Ectodermal cell (in vitro differentiated cells): ENCODE results near the gene GPR146.

ENCODE experiments used
- H3K27ac ChIP-seq: 2 replicates; pipeline ENCODE4 v1.7.0; 2013; ENCODE audit warnings: mild to moderate bottlenecking, low read depth, low read length; ENCODE audit not compliant: insufficient read depth, poor library complexity, severe bottlenecking
- H3K27me3 ChIP-seq: 2 replicates; pipeline ENCODE4 v1.7.0; 2013; ENCODE audit warnings: mild to moderate bottlenecking, low read length; ENCODE audit not compliant: insufficient read depth, control insufficient read depth, poor library complexity, severe bottlenecking
- H3K36me3 ChIP-seq: one replicate; pipeline ENCODE4 v1.7.0; 2013; ENCODE audit warnings: low read length; ENCODE audit not compliant: control insufficient read depth, insufficient read depth
- H3K4me1 ChIP-seq: one replicate; pipeline ENCODE4 v1.7.0; 2013; ENCODE audit warnings: low read length; ENCODE audit not compliant: control insufficient read depth, insufficient read depth
- H3K4me3 ChIP-seq: 2 replicates; pipeline ENCODE4 v1.7.0; 2013; ENCODE audit warnings: low read depth, low read length, control low read depth; ENCODE audit not compliant: insufficient read depth
- H3K9me3 ChIP-seq: 2 replicates; pipeline ENCODE4 v1.7.0; 2013; ENCODE audit warnings: mild to moderate bottlenecking, low read length, moderate library complexity; ENCODE audit not compliant: control insufficient read depth
- WGBS, 2 experiments: methylation state at CpG; one replicate each; pipeline ENCODE4 v1.1.7; 2013; ENCODE audit warnings: missing lambda C conversion rate in 2 of 2; 5-methylcytosine and 5-hydroxymethylcytosine counted together

GPR146 gene

GRCh38 chr7:1080252-1080920, 36.0 kb downstream of the GPR146 start:
- no peaks in the 10 kb centered on the region for H3K4me1 ChIP-seq
- H3K36me3 ChIP-seq: no peaks in the 10 kb centered on the region
- no peak overlapping the region for H3K4me3 ChIP-seq
- no peaks in the 10 kb centered on the region for H3K27me3 ChIP-seq
- WGBS, 2 experiments: 93 to 94% methylated on average over 38 of the region's 38 CpGs
- no peak overlapping the region for H3K27ac ChIP-seq
- no peaks in the 10 kb centered on the region for H3K9me3 ChIP-seq

GRCh38 chr7:1080921-1081255, 36.5 kb downstream of the GPR146 start:
- Histone ChIP-seq H3K9me3 (no peaks in the 10 kb centered on the region), H3K4me3 (no peak overlapping the region), H3K36me3 (no peaks in the 10 kb centered on the region), H3K4me1 (no peaks in the 10 kb centered on the region), H3K27ac (no peak overlapping the region), H3K27me3 (no peaks in the 10 kb centered on the region)
- WGBS, 2 experiments: 93% methylated on average over 16 of the region's 16 CpGs

- Histone ChIP-seq H3K4me3 (no peak overlapping the region), H3K27me3 (no peaks in the 10 kb centered on the region), H3K27ac (no peak overlapping the region), H3K36me3 (no peaks in the 10 kb centered on the region), H3K9me3 (no peaks in the 10 kb centered on the region), H3K4me1 (peaks cover 1% of the 10 kb centered on the region)
- WGBS, 2 experiments: 91 to 93% methylated on average over 20 of the region's 20 CpGs
These were observed 37.0 kb downstream of the GPR146 start for GRCh38 chr7:1081336-1081735.

- Histone ChIP-seq H3K27ac (no peak overlapping the region), H3K9me3 (no peaks in the 10 kb centered on the region)
- WGBS, 2 experiments: 94 to 95% methylated on average over 31 of the region's 31 CpGs
These were observed 37.6 kb downstream of the GPR146 start for GRCh38 chr7:1081931-1082401.

GRCh38 chr7:1083729-1084657, 39.6 kb downstream of the GPR146 start:
- no peaks in the 10 kb centered on the region for H3K36me3 ChIP-seq
- WGBS, 2 experiments: 96 to 97% methylated on average over 45 of the region's 45 CpGs
- H3K27me3 ChIP-seq: no peaks in the 10 kb centered on the region
- H3K4me1 ChIP-seq: peaks cover 22% of the 10 kb centered on the region
- no peak overlapping the region for H3K4me3 ChIP-seq
- no peaks in the 10 kb centered on the region for H3K9me3 ChIP-seq
- no peak overlapping the region for H3K27ac ChIP-seq

More at GRCh38 chr7:1081931-1082401, 37.6 kb downstream of the GPR146 start:
- Histone ChIP-seq H3K4me1 (peaks cover 7% of the 10 kb centered on the region), H3K36me3 (no peaks in the 10 kb centered on the region), H3K4me3 (no peak overlapping the region), H3K27me3 (no peaks in the 10 kb centered on the region)

- no peak overlapping the region for H3K4me3 ChIP-seq
- no peak overlapping the region for H3K27ac ChIP-seq
- H3K9me3 ChIP-seq: no peaks in the 10 kb centered on the region
- WGBS, 2 experiments: 89 to 93% methylated on average over 10 of the region's 10 CpGs
- no peaks in the 10 kb centered on the region for H3K36me3 ChIP-seq
- peaks cover 22% of the 10 kb centered on the region for H3K4me1 ChIP-seq
- no peaks in the 10 kb centered on the region for H3K27me3 ChIP-seq
These were observed 40.9 kb downstream of the GPR146 start for GRCh38 chr7:1085266-1085665.

- H3K36me3 ChIP-seq: no peaks in the 10 kb centered on the region
- no peak overlapping the region for H3K4me3 ChIP-seq
- H3K9me3 ChIP-seq: no peaks in the 10 kb centered on the region
- H3K27ac ChIP-seq: no peak overlapping the region
- WGBS, 2 experiments: 93 to 95% methylated on average over 11 of the region's 11 CpGs
- H3K27me3 ChIP-seq: no peaks in the 10 kb centered on the region
- H3K4me1 ChIP-seq: peaks cover 22% of the 10 kb centered on the region
These were observed 41.6 kb downstream of the GPR146 start for GRCh38 chr7:1085910-1086421.

- Histone ChIP-seq H3K9me3 (no peaks in the 10 kb centered on the region), H3K4me3 (peak overlapping the region; percentile 25), H3K27ac (no peak overlapping the region), H3K27me3 (no peaks in the 10 kb centered on the region), H3K36me3 (no peaks in the 10 kb centered on the region), H3K4me1 (peaks cover 22% of the 10 kb centered on the region)
- 26 to 27% methylated on average over 45 of the region's 45 CpGs for WGBS, 2 experiments
These were observed 42.5 kb downstream of the GPR146 start for GRCh38 chr7:1086588-1087464.

GRCh38 chr7:1087465-1087814, 43.1 kb downstream of the GPR146 start:
- Histone ChIP-seq H3K27me3 (no peaks in the 10 kb centered on the region), H3K4me3 (peak overlapping the region; percentile 25), H3K27ac (no peak overlapping the region)

More at GRCh38 chr7:1087465-1087814, 43.1 kb downstream of the GPR146 start:
- no peaks in the 10 kb centered on the region for H3K36me3 ChIP-seq
- H3K9me3 ChIP-seq: no peaks in the 10 kb centered on the region
- WGBS, 2 experiments: 81 to 82% methylated on average over 6 of the region's 6 CpGs
- peaks cover 22% of the 10 kb centered on the region for H3K4me1 ChIP-seq
